Activated CD8-positive, alpha-beta memory T cell treated with anti-CD3 and anti-CD28 coated beads, Interleukin-2, amount 50 U/mL, for 1 hour (primary cell): Measurements from ENCODE around the gene EME1.
"Not testable (repeated sequence)": the region's sequence is repeated elsewhere in the genome, so short reads cannot be mapped to it uniquely, and the experiment has no call there.

ENCODE experiments used
- DNase-seq: peaks from one replicate; pipeline ENCODE4 v3.0.0-alpha.2; 2020; ENCODE audit errors: extremely low read depth

EME1 gene

GRCh38 chr17:50393700-50394099 is 20.7 kb downstream of the EME1 start:
- DNase-seq = no peak

DNA sequence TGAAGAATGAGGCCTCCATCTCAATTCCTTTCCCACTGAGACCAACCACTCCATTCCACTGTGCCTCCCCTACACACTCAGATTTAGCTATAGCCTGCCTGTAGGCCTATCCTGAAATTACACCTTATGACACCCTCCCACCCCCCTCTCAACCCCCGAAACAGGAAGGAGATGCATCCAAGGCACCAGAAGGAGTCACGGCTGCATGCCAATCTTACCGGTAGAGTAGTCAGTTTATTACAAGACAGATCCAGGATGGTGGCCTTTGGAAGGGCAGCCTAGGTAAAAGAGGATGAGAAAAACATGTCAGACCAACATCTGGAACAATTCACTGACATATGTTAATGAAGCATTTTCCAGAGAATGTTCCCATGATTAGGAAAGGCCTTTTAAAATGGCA is 21.7 kb downstream of the EME1 start:
- no peak for DNase-seq

DNA sequence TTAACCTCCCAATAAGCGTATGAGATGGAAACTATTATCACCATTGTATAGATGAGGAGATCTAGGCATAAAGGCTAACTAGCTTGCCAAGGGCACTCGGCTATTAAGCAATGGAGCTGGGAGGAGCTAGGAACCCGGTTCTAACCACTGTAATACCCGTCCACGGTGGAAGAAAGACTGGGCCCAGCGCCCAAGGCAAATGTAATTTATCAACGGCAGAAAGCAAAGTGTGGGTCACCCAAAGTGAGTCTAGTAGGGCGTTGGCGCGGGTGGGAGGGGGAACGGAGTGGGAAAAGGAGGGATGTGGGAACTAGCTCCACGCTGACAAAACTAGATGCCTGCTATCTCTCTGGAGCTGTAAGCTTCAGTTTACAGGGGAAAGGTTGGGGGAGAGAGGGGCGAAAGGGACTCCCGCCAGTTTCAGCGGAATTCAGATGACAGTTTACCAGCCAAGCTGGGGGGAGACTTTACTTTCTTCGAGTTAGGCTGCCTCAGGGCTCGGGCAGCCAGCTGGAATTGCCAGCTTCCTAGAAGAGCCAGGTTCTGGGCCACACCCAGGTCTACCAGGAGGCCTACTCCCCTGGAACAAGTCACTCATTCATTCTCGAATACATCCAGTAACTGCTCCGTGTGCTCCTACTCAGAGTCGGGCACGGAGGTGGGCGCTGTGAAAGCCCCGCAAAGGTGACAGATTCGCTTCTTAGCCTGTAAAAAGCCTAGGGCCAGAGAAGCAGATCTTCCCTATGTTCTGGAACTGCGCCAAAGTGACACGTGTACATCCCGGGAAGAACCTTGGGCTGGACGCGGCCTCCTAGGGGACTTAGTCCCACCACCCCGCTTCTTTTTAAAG is 23.5 kb downstream of the EME1 start:
- DNase-seq = no peak

- peak; percentile 56 for DNase-seq
Observed at GRCh38 chr17:50397111-50397918, 24.3 kb downstream of the EME1 start, which contains the start of gene LRRC59. LRRC59 (minus strand) TSS chr17:50397523; CDS start chr17:50397317, 206 bp downstream.

DNA sequence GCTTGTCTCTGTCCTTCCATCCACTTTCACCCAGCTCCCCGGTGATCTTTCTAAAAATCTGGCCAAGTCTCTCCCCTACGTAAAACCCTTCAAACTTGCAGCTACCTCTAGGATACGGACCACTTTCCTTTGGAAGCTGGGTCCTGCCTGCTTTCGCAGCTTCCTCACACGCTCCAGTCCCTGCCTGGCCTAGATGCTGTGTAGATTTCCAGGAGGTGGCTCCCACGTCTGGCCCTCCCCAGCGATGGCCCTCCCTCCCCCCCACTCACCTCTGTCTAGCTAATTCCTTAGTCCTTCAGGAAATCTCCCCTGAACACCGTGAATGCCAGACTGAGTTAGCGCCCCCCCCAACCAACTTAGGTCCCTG is 24.9 kb downstream of the EME1 start:
- DNase-seq = no peak

- not testable (repeated sequence) for DNase-seq
Observed at GRCh38 chr17:50398672-50399071, 25.6 kb downstream of the EME1 start.

DNA sequence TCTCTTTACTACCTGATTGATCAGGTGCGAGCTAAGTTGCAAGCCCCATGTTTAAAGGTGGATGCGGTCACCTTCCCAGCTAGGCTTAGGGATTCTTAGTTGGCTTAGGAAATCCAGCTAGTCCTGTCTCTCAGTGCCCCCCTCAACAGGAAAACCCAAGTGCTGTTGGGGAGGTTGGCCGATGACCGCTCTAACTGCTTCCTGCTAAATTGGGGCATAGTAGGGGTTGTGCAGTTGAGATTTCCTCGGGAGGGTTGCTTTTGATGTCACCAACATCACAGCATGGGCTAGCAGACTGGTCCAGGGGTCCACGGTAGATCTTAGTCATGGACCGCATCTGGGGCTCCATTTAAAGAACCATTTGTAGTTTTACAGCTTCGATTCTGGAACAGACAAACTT is 26.6 kb downstream of the EME1 start:
- not testable (repeated sequence) for DNase-seq

DNA sequence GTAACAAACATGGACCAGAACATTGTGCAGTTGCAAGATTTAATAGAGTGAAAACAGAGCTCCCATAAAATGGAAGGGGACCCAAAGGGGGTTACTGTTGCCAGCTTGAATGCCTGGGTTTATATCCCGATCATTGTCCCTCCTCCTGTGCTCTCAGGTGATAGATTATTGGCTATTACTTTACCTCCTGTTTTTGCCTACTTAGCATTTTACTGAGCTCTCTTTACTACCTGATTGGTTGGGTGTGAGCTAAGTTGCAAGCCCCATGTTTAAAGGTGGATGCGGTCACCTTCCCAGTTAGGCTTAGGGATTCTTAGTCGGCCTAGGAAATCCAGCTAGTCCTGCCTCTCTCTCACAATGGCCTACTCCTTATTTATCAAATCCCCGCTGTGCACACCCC is 32.3 kb downstream of the EME1 start:
- not testable (repeated sequence) for DNase-seq

- no peak for DNase-seq
Observed at GRCh38 chr17:50406578-50406977, 33.5 kb downstream of the EME1 start.

DNA sequence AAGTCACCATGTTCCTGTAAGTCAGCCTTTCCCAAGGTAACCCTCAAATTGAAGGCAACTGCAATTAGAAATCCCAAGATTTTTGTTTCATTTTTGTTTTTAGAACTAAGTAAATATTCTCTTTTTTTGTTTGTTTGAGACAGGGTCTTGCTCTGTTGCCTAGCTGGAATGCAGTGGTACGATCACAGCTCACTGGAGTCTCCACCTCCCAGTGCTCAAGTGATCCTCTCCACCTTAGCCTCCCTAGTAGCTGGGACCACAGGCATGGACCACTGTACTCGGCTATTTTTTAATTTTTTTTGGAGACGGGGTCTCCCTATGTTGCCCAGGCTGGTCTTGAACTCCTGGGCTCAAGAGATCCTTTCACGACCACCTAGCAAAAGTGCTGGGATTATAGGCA is 34.9 kb downstream of the EME1 start:
- no peak for DNase-seq

GRCh38 chr17:50412188-50412732 is 39.2 kb downstream of the EME1 start:
- no peak for DNase-seq

DNA sequence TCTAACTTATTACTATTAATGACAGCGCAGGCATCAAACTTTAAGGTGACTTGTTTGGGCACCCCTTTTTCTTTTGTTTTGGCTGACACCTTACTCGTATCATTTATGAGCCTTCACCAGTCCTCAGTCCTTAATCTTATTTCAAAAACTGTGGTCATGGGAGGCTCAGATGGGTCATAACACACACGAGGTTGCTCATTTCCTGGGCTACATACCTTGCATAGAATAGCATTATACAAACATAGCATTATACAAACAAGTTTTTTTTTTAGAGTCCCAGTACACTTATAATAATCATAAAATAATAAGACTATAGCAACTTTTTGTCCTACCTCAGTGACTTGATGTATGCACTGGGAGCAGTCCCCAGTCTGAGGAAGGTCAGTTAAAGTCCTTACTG is 41.8 kb downstream of the EME1 start:
- no peak for DNase-seq

GRCh38 chr17:50419577-50419976 is 46.5 kb downstream of the EME1 start:
- DNase-seq = not testable (repeated sequence)

DNA sequence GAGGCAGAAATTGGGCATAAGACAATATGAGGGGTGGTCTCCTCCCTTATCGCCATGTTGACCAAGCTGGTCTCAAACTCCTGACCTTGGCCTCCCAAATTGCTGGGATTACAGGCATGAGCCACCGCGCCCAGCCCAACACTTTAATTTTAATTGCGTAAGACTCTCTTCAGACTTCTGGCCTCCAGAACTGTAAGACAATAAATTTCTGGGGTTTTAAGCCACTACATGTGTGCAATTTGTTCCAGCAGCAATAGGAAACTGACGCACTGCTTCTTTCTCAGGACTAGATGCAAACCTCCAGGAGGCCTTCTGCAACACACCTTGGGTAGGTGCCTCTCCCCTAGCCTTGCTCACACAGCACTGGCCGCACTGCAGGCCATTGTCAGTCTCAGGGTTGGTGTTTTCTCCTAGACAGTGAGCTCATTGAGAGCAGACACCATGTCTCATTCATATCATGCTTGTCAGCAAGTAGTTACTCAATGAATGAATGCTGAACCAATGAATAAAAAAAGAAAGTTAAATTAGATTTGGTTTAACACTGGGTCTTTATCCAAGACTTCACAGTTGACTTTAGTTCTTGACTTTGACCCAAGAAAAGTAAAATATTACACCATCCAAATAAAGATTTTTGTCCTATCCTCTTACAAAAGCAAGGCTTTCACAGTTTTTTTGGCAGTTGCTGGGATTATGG is 47.5 kb downstream of the EME1 start:
- DNase-seq = no peak

- no peak for DNase-seq
Observed at GRCh38 chr17:50421308-50422051, 48.5 kb downstream of the EME1 start.

DNA sequence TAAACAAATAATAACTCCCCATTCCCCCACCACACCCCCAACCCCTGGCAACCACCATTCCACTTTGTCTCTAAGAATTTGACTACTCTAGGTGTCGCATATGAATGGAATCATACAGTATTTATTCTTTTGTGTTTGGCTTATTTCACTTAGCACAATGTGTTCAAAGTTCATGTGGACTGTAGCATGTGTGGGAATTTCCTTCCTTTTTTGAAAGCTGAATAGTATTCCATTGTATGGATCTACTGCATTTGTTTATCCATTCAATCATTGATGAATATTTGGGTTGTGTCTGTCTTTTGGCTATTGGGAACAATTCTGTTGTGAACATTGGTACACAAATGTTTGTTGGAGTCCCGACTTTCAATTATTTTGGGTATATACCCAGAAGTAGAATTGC is 49.7 kb downstream of the EME1 start:
- DNase-seq = no peak

- DNase-seq = no peak
Observed at GRCh38 chr17:50423553-50424159, 50.6 kb downstream of the EME1 start.

GRCh38 chr17:50424246-50424995 is 51.4 kb downstream of the EME1 start:
- DNase-seq = no peak

- DNase-seq = no peak
Observed at GRCh38 chr17:50424996-50425681, 52.1 kb downstream of the EME1 start.
